K562 (cell line): ENCODE measurements around the gene CSAD. TPM values are rescaled to one million over a fixed set of nuclear protein-coding genes. Genes with fewer than 3 reads are reported as not detected.

Experiments
- ATAC-seq: fragments of 200-7000 bp; cut with Tn5 transposase; 3 replicates; pipeline ENCODE4 v1.9.1; 2020; ENCODE audit warnings: moderate library complexity
- BruUV-seq: library from RNA; stranded (reverse); fragments of 400-500 nt; replicated peaks from 2 replicates; lab custom pipeline; 2021; lab: Mats Ljungman, UMichigan
- CTCF ChIA-PET: fragments of 300-600 bp; formaldehyde crosslinking; extraction: SDS; loops from one replicate; lab custom pipeline; 2021; ENCODE audit warnings: low intra/inter-chr PET ratio; lab: Yijun Ruan, JAX
- POLR2A ChIA-PET: fragments of 300-600, 350-650 bp; sonication (Branson Sonifier 250); formaldehyde crosslinking; extraction: SDS; loops from one replicate; lab custom pipeline; 2021; ENCODE audit warnings: antibody characterized with exemption, inconsistent platforms; lab: Yijun Ruan, JAX
- DNase-seq, 4 experiments: peaks; one replicate each; pipeline versions ENCODE4 v3.0.0 to v3.0.0-alpha.2; 2011 to 2018; ENCODE audit warnings: low spot score in 3 of 4, mixed read lengths in 3 of 4; ENCODE audit errors: extremely low read depth in 1 of 4
- FAIRE-seq: peaks from 2 replicates; lab custom pipeline; 2011; peaks lifted over from hg19 to GRCh38; lab: Jason Lieb, UNC
- H2AFZ ChIP-seq: 2 replicates; pipeline ENCODE4 v1.6.0; 2011; ENCODE audit warnings: low read depth, low read length, control low read depth, inconsistent platforms
- H3K27ac ChIP-seq: fragments of 200-600 bp; 3 replicates; pipeline ENCODE4 v1.8.0; 2011; ENCODE audit warnings: low read depth, mild to moderate bottlenecking, control low read depth, inconsistent platforms, low read length, moderate library complexity, mixed read lengths; ENCODE audit errors: extremely low read depth
- H3K27me3 ChIP-seq, 2 experiments: fragments of 300-600 bp in 1 of 2; 2 replicates in 1 of 2; 3 replicates in 1 of 2; pipeline versions ENCODE4 v1.6.0 to v1.8.0; 2011; ENCODE audit warnings: inconsistent platforms in 2 of 2, low read length in 2 of 2, mild to moderate bottlenecking in 1 of 2, mixed read lengths in 1 of 2, moderate library complexity in 1 of 2; ENCODE audit not compliant: control insufficient read depth in 2 of 2, insufficient read depth in 2 of 2
- H3K36me3 ChIP-seq: fragments of 300-600 bp; 3 replicates; pipeline ENCODE4 v1.8.0; 2011; ENCODE audit warnings: mild to moderate bottlenecking, low read length, inconsistent platforms; ENCODE audit not compliant: control insufficient read depth, insufficient read depth
- H3K4me1 ChIP-seq, 2 experiments: fragments of 200-600 bp in 1 of 2; replicated peaks in 1 of 2; 2 replicates in 1 of 2; 3 replicates in 1 of 2; pipeline versions ENCODE4 v1.5.1 to v1.8.0; 2011; ENCODE audit warnings: inconsistent platforms in 2 of 2, low read length in 2 of 2, mild to moderate bottlenecking in 1 of 2, mixed read lengths in 1 of 2, moderate library complexity in 1 of 2; ENCODE audit not compliant: control insufficient read depth in 2 of 2, insufficient read depth in 2 of 2
- H3K4me2 ChIP-seq: 2 replicates; pipeline ENCODE4 v1.6.1; 2011; ENCODE audit warnings: low read length, control low read depth, inconsistent platforms, mixed read lengths; ENCODE audit not compliant: insufficient read depth
- H3K4me3 ChIP-seq: fragments of 200-600 bp; sonication (generic), shearing (Covaris generic); 2 replicates; pipeline ENCODE4 v1.5.1; 2016; ENCODE audit warnings: control low read depth, inconsistent platforms
- H3K79me2 ChIP-seq: fragments of 200-600 bp; 3 replicates; pipeline ENCODE4 v1.8.0; 2011; ENCODE audit warnings: low read length, inconsistent platforms; ENCODE audit not compliant: control insufficient read depth, insufficient read depth
- H3K9ac ChIP-seq, 2 experiments: 2 replicates each; pipeline versions ENCODE4 v1.6.0 to v1.6.1; 2011; ENCODE audit warnings: low read depth in 2 of 2, low read length in 2 of 2, control low read depth in 1 of 2, inconsistent platforms in 1 of 2, mild to moderate bottlenecking in 1 of 2, mixed read lengths in 1 of 2; ENCODE audit not compliant: insufficient read depth in 1 of 2
- H3K9me1 ChIP-seq: one replicate; pipeline ENCODE4 v1.6.0; 2011; ENCODE audit warnings: inconsistent platforms, mild to moderate bottlenecking, low read length, moderate library complexity; ENCODE audit not compliant: control insufficient read depth, insufficient read depth
- H3K9me3 ChIP-seq: replicated peaks from 2 replicates; pipeline ENCODE4 v1.5.1; 2011; ENCODE audit warnings: low read depth, low read length, inconsistent platforms; ENCODE audit not compliant: control insufficient read depth, insufficient read depth
- H4K20me1 ChIP-seq: replicated peaks from 2 replicates; pipeline ENCODE4 v1.6.1; 2011; ENCODE audit warnings: low read length, inconsistent platforms, mixed read lengths; ENCODE audit not compliant: control insufficient read depth, insufficient read depth
- FOXK2 ChIP-seq, 2 experiments: fragments of 450-650 bp; IDR thresholded peaks in 1 of 2; conservative IDR thresholded peaks in 1 of 2; 2 replicates each; pipeline ENCODE4 v1.6.1; 2016; ENCODE audit warnings: low read depth in 2 of 2, mild to moderate bottlenecking in 1 of 2
- RCOR1 ChIP-seq, 2 experiments: IDR thresholded peaks; 2 replicates each; pipeline ENCODE4 v1.6.1; 2012; ENCODE audit warnings: low read depth in 2 of 2, low read length in 2 of 2, borderline replicate concordance in 1 of 2, improper control_type of control experiment in 1 of 2
- STAT5A ChIP-seq: IDR thresholded peaks from 2 replicates; pipeline ENCODE4 v1.6.1; 2012; ENCODE audit warnings: low read length, inconsistent platforms, borderline replicate concordance
- ZNF76 ChIP-seq: fragments of 250-450 bp; sonication (Bioruptor Pico); IDR thresholded peaks from 2 replicates; pipeline ENCODE4 v1.4.0; 2020; ENCODE audit warnings: mild to moderate bottlenecking, moderate library complexity, borderline replicate concordance
- WGBS: fragments of 100-300 bp; shearing (Covaris generic); methylation state at CpG from one replicate; pipeline ENCODE4 v1.1.6; 2016; ENCODE audit warnings: low coverage, mixed read lengths; ENCODE audit not compliant: insufficient coverage; ENCODE audit errors: missing lambda C conversion rate; 5-methylcytosine and 5-hydroxymethylcytosine counted together
- in situ Hi-C: fragments of 300-500 bp; cut with MboI; formaldehyde crosslinking; loops from 4 replicates; pipeline ENCODE4 v1.15.0; 2018; ENCODE audit warnings: inconsistent platforms, mixed read lengths
- intact Hi-C: fragments of 100-400 bp; cut with micrococcal nuclease; formaldehyde crosslinking; loops from 2 replicates; pipeline ENCODE4 v1.14.2; 2022
- polyA plus RNA-seq, 8 experiments: library from polyadenylated mRNA; depleted of rRNA in 4 of 8; stranded (reverse) in 5 of 8; unstranded in 3 of 8; fragments of >200 nt; fragmentation: Nextera tagmentation in 2 of 8; fragmentation: Illumina TruSeq in 1 of 8; extraction: Ambion mirVana in 2 of 8; extraction: Trizol in 1 of 8; gene quantifications; 2 replicates each; pipeline versions ENCODE4 v1.2.1 to v1.2.3, GENCODE V29; 2011 to 2014; ENCODE audit warnings: inconsistent platforms in 1 of 8, missing spikeins in 1 of 8
- total RNA-seq, 7 experiments: library from RNA; depleted of rRNA in 6 of 7; stranded (reverse); fragments of >200 nt in 6 of 7; fragmentation: Illumina TruSeq in 2 of 7; extraction: Trizol in 2 of 7; gene quantifications; 2 replicates each; pipeline versions ENCODE4 v1.2.1 to v1.2.3, GENCODE V29; 2011 to 2021; ENCODE audit warnings: low replicate concordance in 1 of 7
- TF ChIP-seq, protein P1 (sequence below): fragments of 250-450 bp; sonication (Bioruptor Pico); IDR thresholded peaks from 2 replicates; pipeline ENCODE4 v1.6.1; 2021; ENCODE audit warnings: mild to moderate bottlenecking

CSAD gene
- total and polyA plus RNA-seq, 9 of the 15 experiments (the other 6 are each of a cell fraction or from before 2014, with no cell fraction given): 1.8 to 19.6 (median 8.1) TPM

DNA sequence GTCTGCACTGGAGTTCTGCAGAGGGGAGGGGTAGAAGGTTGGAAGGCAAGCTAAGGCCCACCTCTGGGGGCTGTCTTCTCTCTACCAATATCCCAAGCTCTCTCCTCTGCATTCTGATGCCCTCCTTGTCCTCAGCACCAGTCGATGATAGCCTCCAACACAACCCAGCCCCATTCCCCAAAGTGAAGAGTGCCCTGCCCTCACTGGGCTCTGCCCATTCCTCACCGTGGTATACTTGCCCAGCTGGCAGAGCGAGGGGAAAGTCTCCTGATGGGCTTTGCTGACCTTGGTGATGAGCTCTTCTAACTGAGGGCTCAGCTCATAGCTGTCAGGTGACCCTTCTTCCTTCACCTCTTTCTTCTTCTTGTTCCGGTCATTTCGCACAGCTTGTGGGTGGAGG is 33.5 kb upstream of the CSAD start:
- peaks cover 16 to 41% of the 10 kb centered on the region in 2 experiments for H3K4me1 ChIP-seq
- 83% methylated on average over 5 of the region's 5 CpGs for WGBS
- H4K20me1 ChIP-seq: no peaks in the 10 kb centered on the region
- H3K9me1 ChIP-seq: no peaks in the 10 kb centered on the region
- H3K27me3 ChIP-seq: no peaks in the 10 kb centered on the region
- no peaks in the 10 kb centered on the region for H3K9me3 ChIP-seq
- no peak overlapping the region for H3K27ac ChIP-seq
- H3K36me3 ChIP-seq: peaks cover 40% of the 10 kb centered on the region
- ATAC-seq (no peak), FAIRE-seq (no peak)
- intact Hi-C loops: no loop called here
- BruUV-seq: no TSS peak
- POLR2A ChIA-PET: interaction anchor here (0.6 to 2.1 kb wide), 8 partner anchors 29 to 107 kb away, joined by 3 to 6 read pairs (median 4); partner anchors contain the start of genes CSAD, PFDN5 and ZNF740
- H2AFZ ChIP-seq: no peak overlapping the region
- H3K4me2 ChIP-seq: no peak overlapping the region
- peaks cover 18% of the 10 kb centered on the region for H3K79me2 ChIP-seq
- H3K4me3 ChIP-seq: no peak overlapping the region
- TF ChIP-seq RCOR1 (IDR thresholded peaks at IDR 0.05; ENCODE audit: borderline replicate concordance in 1 of 2, low read depth in 2 of 2, low read length in 2 of 2) (no peak), STAT5A (no peak), FOXK2 (conservative IDR thresholded peaks at IDR 0.05 in 1 of 2, IDR thresholded peaks at IDR 0.05 in 1 of 2; ENCODE audit: low read depth in 2 of 2) (no peak), ZNF76 (no peak)
- TF ChIP-seq, protein P1, sequence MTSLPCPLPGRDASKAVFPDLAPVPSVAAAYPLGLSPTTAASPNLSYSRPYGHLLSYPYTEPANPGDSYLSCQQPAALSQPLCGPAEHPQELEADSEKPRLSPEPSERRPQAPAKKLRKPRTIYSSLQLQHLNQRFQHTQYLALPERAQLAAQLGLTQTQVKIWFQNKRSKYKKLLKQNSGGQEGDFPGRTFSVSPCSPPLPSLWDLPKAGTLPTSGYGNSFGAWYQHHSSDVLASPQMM: no peak
- TF ChIP-seq, all 486 proteins: peak for 0
- in situ Hi-C loops: loop anchor here (5.0 kb wide), 1 partner anchor 73 kb away; no protein-coding TSS in a partner anchor
- DNase-seq: no peak
- no peak overlapping the region for H3K9ac ChIP-seq
- CTCF ChIA-PET: interaction anchor here (0.7 to 4.5 kb wide), 5 partner anchors 37 to 131 kb away, joined by 3 to 41 read pairs (median 4); partner anchors contain the start of gene ESPL1
